ENCODE data around the gene RBP2.

Gene RBP2

GRCh38 chr3:139517321-139518065 lies 41.2 kb upstream of the RBP2 start:
- H3K4me3 ChIP-seq (ENCODE audit: low read length): no peak overlapping the region
- H2BK15ac ChIP-seq (replicated peaks; ENCODE audit: low read depth): no peak overlapping the region
- H4K8ac ChIP-seq (ENCODE audit: low read depth, low read length): no peak overlapping the region
- H3K79me2 ChIP-seq (ENCODE audit: control insufficient read depth, insufficient read depth, low read length): no peaks in the 10 kb centered on the region
- H3K79me1 ChIP-seq (ENCODE audit: low read length): no peaks in the 10 kb centered on the region
- H3K4ac ChIP-seq (ENCODE audit: low read depth, low read length): no peak overlapping the region
- H3K23ac ChIP-seq (ENCODE audit: low read length): no peak overlapping the region
- H2BK120ac ChIP-seq (ENCODE audit: low read depth, low read length): no peak overlapping the region
- no CpG with 5 or more reads among the region's 5 CpGs for WGBS (ENCODE audit: extremely low coverage, insufficient coverage, low lambda C conversion rate)
- H2BK5ac ChIP-seq (ENCODE audit: low read length): no peak overlapping the region
- DNase-seq: no peak
- H4K5ac ChIP-seq (ENCODE audit: low read length): no peak overlapping the region
- no peak overlapping the region for H3K4me2 ChIP-seq (ENCODE audit: low read length)
- H3K56ac ChIP-seq (ENCODE audit: low read length): no peak overlapping the region
- H2AK5ac ChIP-seq (ENCODE audit: low read length): no peak overlapping the region
- H3K9ac ChIP-seq (ENCODE audit: low read length): no peak overlapping the region
- no peak overlapping the region for H3K27ac ChIP-seq (ENCODE audit: low read depth, low read length)
- no peaks in the 10 kb centered on the region for H3K27me3 ChIP-seq (ENCODE audit: insufficient read depth, low read length, poor library complexity)
- no peak overlapping the region for H3K18ac ChIP-seq (ENCODE audit: low read length)
- no peaks in the 10 kb centered on the region for H3K36me3 ChIP-seq (ENCODE audit: control insufficient read depth, insufficient read depth, low read length)
- H3K4me1 ChIP-seq (ENCODE audit: control insufficient read depth, low read depth, low read length): no peaks in the 10 kb centered on the region

DNA sequence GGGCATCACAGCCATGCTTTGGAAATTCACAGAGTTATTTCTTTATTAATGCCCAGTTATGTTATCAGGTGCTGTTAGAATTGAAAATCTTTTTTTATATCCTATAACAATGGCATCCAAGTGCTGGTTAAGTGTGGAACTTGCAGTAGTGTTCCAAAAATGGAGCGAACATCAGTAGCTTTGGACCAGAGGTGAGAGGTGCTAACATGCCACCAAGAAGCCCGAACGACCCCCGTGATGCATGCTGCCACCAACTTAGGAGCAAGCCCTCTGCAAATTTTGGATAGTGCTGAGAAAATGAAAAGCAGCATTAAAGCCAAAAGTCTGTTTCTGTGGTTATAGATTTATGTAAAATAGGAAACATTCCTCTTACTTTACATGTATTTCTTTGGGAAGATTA lies 38.4 kb upstream of the RBP2 start:
- Histone ChIP-seq H3K27ac (ENCODE audit: low read depth, low read length) (no peak overlapping the region), H2BK120ac (ENCODE audit: low read depth, low read length) (no peak overlapping the region), H3K79me2 (ENCODE audit: control insufficient read depth, insufficient read depth, low read length) (no peaks in the 10 kb centered on the region), H3K27me3 (ENCODE audit: insufficient read depth, low read length, poor library complexity) (no peaks in the 10 kb centered on the region), H3K18ac (ENCODE audit: low read length) (no peak overlapping the region), H3K4me3 (ENCODE audit: low read length) (no peak overlapping the region), H3K4me2 (ENCODE audit: low read length) (no peak overlapping the region), H3K36me3 (ENCODE audit: control insufficient read depth, insufficient read depth, low read length) (no peaks in the 10 kb centered on the region), H3K4me1 (ENCODE audit: control insufficient read depth, low read depth, low read length) (no peaks in the 10 kb centered on the region), H3K4ac (ENCODE audit: low read depth, low read length) (no peak overlapping the region), H3K9ac (ENCODE audit: low read length) (no peak overlapping the region), H2BK5ac (ENCODE audit: low read length) (no peak overlapping the region), H3K79me1 (ENCODE audit: low read length) (no peaks in the 10 kb centered on the region), H2AK5ac (ENCODE audit: low read length) (no peak overlapping the region), H3K56ac (ENCODE audit: low read length) (no peak overlapping the region), H3K23ac (ENCODE audit: low read length) (no peak overlapping the region), H4K8ac (ENCODE audit: low read depth, low read length) (no peak overlapping the region), H4K5ac (ENCODE audit: low read length) (no peak overlapping the region), H2BK15ac (replicated peaks; ENCODE audit: low read depth) (no peak overlapping the region)
- no peak for DNase-seq
- WGBS (ENCODE audit: extremely low coverage, insufficient coverage, low lambda C conversion rate): no CpG with 5 or more reads among the region's 4 CpGs

- Histone ChIP-seq H3K79me1 (ENCODE audit: low read length) (no peaks in the 10 kb centered on the region), H3K79me2 (ENCODE audit: control insufficient read depth, insufficient read depth, low read length) (no peaks in the 10 kb centered on the region), H3K4me1 (ENCODE audit: control insufficient read depth, low read depth, low read length) (no peaks in the 10 kb centered on the region), H3K36me3 (ENCODE audit: control insufficient read depth, insufficient read depth, low read length) (no peaks in the 10 kb centered on the region), H3K27ac (ENCODE audit: low read depth, low read length) (no peak overlapping the region), H3K4me2 (ENCODE audit: low read length) (no peak overlapping the region), H2BK15ac (replicated peaks; ENCODE audit: low read depth) (no peak overlapping the region), H4K8ac (ENCODE audit: low read depth, low read length) (no peak overlapping the region), H3K27me3 (ENCODE audit: insufficient read depth, low read length, poor library complexity) (no peaks in the 10 kb centered on the region), H2AK5ac (ENCODE audit: low read length) (no peak overlapping the region), H3K56ac (ENCODE audit: low read length) (no peak overlapping the region), H2BK5ac (ENCODE audit: low read length) (no peak overlapping the region), H3K23ac (ENCODE audit: low read length) (no peak overlapping the region), H3K4me3 (ENCODE audit: low read length) (no peak overlapping the region), H3K9ac (ENCODE audit: low read length) (no peak overlapping the region), H4K5ac (ENCODE audit: low read length) (no peak overlapping the region), H3K4ac (ENCODE audit: low read depth, low read length) (no peak overlapping the region), H2BK120ac (ENCODE audit: low read depth, low read length) (no peak overlapping the region), H3K18ac (ENCODE audit: low read length) (no peak overlapping the region)
- DNase-seq: no peak
- WGBS (ENCODE audit: extremely low coverage, insufficient coverage, low lambda C conversion rate): no CpG with 5 or more reads among the region's 1 CpG
These were observed 33.3 kb upstream of the RBP2 start for GRCh38 chr3:139509631-139510030.

GRCh38 chr3:139506766-139507165 lies 30.4 kb upstream of the RBP2 start:
- no peak overlapping the region for H2BK120ac ChIP-seq (ENCODE audit: low read depth, low read length)
- H3K4me3 ChIP-seq (ENCODE audit: low read length): no peak overlapping the region
- H3K79me2 ChIP-seq (ENCODE audit: control insufficient read depth, insufficient read depth, low read length): no peaks in the 10 kb centered on the region
- no peaks in the 10 kb centered on the region for H3K79me1 ChIP-seq (ENCODE audit: low read length)
- no peak overlapping the region for H3K23ac ChIP-seq (ENCODE audit: low read length)
- H2BK15ac ChIP-seq (replicated peaks; ENCODE audit: low read depth): no peak overlapping the region
- H3K9ac ChIP-seq (ENCODE audit: low read length): no peak overlapping the region
- no peaks in the 10 kb centered on the region for H3K4me1 ChIP-seq (ENCODE audit: control insufficient read depth, low read depth, low read length)
- no peak overlapping the region for H3K27ac ChIP-seq (ENCODE audit: low read depth, low read length)
- no peak overlapping the region for H4K8ac ChIP-seq (ENCODE audit: low read depth, low read length)
- no peak overlapping the region for H2BK5ac ChIP-seq (ENCODE audit: low read length)
- no CpG with 5 or more reads among the region's 2 CpGs for WGBS (ENCODE audit: extremely low coverage, insufficient coverage, low lambda C conversion rate)
- no peak overlapping the region for H3K4me2 ChIP-seq (ENCODE audit: low read length)
- H3K56ac ChIP-seq (ENCODE audit: low read length): no peak overlapping the region
- no peak overlapping the region for H4K5ac ChIP-seq (ENCODE audit: low read length)
- H3K18ac ChIP-seq (ENCODE audit: low read length): no peak overlapping the region
- H3K27me3 ChIP-seq (ENCODE audit: insufficient read depth, low read length, poor library complexity): no peaks in the 10 kb centered on the region
- no peak overlapping the region for H3K4ac ChIP-seq (ENCODE audit: low read depth, low read length)
- H3K36me3 ChIP-seq (ENCODE audit: control insufficient read depth, insufficient read depth, low read length): no peaks in the 10 kb centered on the region
- DNase-seq: peak; percentile 68
- H2AK5ac ChIP-seq (ENCODE audit: low read length): no peak overlapping the region

- DNase-seq: no peak
- no peak overlapping the region for H2BK120ac ChIP-seq (ENCODE audit: low read depth, low read length)
- H3K27me3 ChIP-seq (ENCODE audit: insufficient read depth, low read length, poor library complexity): no peaks in the 10 kb centered on the region
- H3K4me3 ChIP-seq (ENCODE audit: low read length): no peak overlapping the region
- H3K9ac ChIP-seq (ENCODE audit: low read length): no peak overlapping the region
- H3K4ac ChIP-seq (ENCODE audit: low read depth, low read length): no peak overlapping the region
- H2BK15ac ChIP-seq (replicated peaks; ENCODE audit: low read depth): no peak overlapping the region
- no peak overlapping the region for H2AK5ac ChIP-seq (ENCODE audit: low read length)
- no peaks in the 10 kb centered on the region for H3K4me1 ChIP-seq (ENCODE audit: control insufficient read depth, low read depth, low read length)
- no peak overlapping the region for H3K23ac ChIP-seq (ENCODE audit: low read length)
- H4K8ac ChIP-seq (ENCODE audit: low read depth, low read length): no peak overlapping the region
- no peak overlapping the region for H2BK5ac ChIP-seq (ENCODE audit: low read length)
- H3K79me1 ChIP-seq (ENCODE audit: low read length): no peaks in the 10 kb centered on the region
- H3K18ac ChIP-seq (ENCODE audit: low read length): no peak overlapping the region
- H3K4me2 ChIP-seq (ENCODE audit: low read length): no peak overlapping the region
- H4K5ac ChIP-seq (ENCODE audit: low read length): no peak overlapping the region
- H3K56ac ChIP-seq (ENCODE audit: low read length): no peak overlapping the region
- H3K79me2 ChIP-seq (ENCODE audit: control insufficient read depth, insufficient read depth, low read length): no peaks in the 10 kb centered on the region
- H3K36me3 ChIP-seq (ENCODE audit: control insufficient read depth, insufficient read depth, low read length): no peaks in the 10 kb centered on the region
- no CpG with 5 or more reads among the region's 2 CpGs for WGBS (ENCODE audit: extremely low coverage, insufficient coverage, low lambda C conversion rate)
- H3K27ac ChIP-seq (ENCODE audit: low read depth, low read length): no peak overlapping the region
These were observed 29.6 kb upstream of the RBP2 start for GRCh38 chr3:139505829-139506386.

DNA sequence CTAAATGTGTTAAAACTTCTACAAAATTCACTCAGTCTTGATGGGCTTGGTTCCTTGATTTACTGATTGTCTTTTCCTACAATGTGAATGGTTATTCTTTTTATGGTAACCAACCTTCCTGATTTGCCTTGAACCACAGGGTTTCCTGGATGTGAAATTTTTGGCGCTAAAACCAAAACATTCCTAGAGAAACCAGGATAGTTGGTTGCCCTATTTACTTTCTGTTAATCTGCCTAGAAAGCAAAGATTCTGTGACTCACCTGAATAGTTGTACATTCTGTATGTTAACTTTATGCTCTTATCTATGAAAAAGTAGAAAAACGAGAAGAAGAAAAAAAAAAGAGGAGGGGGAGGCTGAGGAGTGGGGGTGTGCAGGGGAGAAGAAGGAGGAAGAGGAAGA lies 23.2 kb upstream of the RBP2 start:
- no peak overlapping the region for H3K4me3 ChIP-seq (ENCODE audit: low read length)
- no peak overlapping the region for H2BK15ac ChIP-seq (replicated peaks; ENCODE audit: low read depth)
- H3K4ac ChIP-seq (ENCODE audit: low read depth, low read length): no peak overlapping the region
- no peak overlapping the region for H2AK5ac ChIP-seq (ENCODE audit: low read length)
- no peaks in the 10 kb centered on the region for H3K27me3 ChIP-seq (ENCODE audit: insufficient read depth, low read length, poor library complexity)
- H3K56ac ChIP-seq (ENCODE audit: low read length): no peak overlapping the region
- no CpG with 5 or more reads among the region's 2 CpGs for WGBS (ENCODE audit: extremely low coverage, insufficient coverage, low lambda C conversion rate)
- no peak overlapping the region for H3K4me2 ChIP-seq (ENCODE audit: low read length)
- no peak overlapping the region for H2BK5ac ChIP-seq (ENCODE audit: low read length)
- no peak overlapping the region for H3K18ac ChIP-seq (ENCODE audit: low read length)
- no peak for DNase-seq
- no peaks in the 10 kb centered on the region for H3K79me2 ChIP-seq (ENCODE audit: control insufficient read depth, insufficient read depth, low read length)
- no peak overlapping the region for H2BK120ac ChIP-seq (ENCODE audit: low read depth, low read length)
- H3K4me1 ChIP-seq (ENCODE audit: control insufficient read depth, low read depth, low read length): no peaks in the 10 kb centered on the region
- no peak overlapping the region for H3K27ac ChIP-seq (ENCODE audit: low read depth, low read length)
- no peak overlapping the region for H3K23ac ChIP-seq (ENCODE audit: low read length)
- no peak overlapping the region for H3K9ac ChIP-seq (ENCODE audit: low read length)
- H4K8ac ChIP-seq (ENCODE audit: low read depth, low read length): no peak overlapping the region
- H3K79me1 ChIP-seq (ENCODE audit: low read length): no peaks in the 10 kb centered on the region
- no peak overlapping the region for H4K5ac ChIP-seq (ENCODE audit: low read length)
- H3K36me3 ChIP-seq (ENCODE audit: control insufficient read depth, insufficient read depth, low read length): no peaks in the 10 kb centered on the region

All from mesendoderm (in vitro differentiated cells).